GM21423 (cell line): ENCODE measurements around the gene RC3H2.
"Not testable (repeated sequence)": the region's sequence is repeated elsewhere in the genome, so short reads cannot be mapped to it uniquely, and the experiment has no call there.

ENCODE experiments used
- ATAC-seq: cut with Tn5 transposase; IDR thresholded peaks from one replicate; pipeline ENCODE4 v1.9.1; 2021; ENCODE audit warnings: mild to moderate bottlenecking, moderate library complexity; ENCODE audit not compliant: unreplicated experiment

RC3H2 gene

DNA sequence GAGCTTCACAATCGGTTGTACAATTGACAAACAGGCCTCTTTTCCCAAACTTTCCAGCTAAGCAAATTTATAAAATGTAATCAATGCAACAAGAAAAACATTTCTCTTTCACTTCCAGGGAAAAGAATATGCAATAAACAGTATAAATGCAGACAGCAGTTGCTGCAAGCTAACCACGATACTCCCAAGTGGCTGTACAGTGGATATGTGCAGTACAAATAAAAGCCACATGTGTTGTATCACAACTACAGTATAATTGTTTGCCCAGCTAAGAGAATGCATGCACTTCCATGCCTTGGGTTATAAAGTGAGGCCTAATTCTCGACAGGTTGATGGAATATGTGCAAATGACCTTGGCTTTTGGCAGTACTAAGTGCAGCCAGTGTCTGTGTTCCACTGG is 60.0 kb downstream of the RC3H2 start:
- ATAC-seq: no peak

DNA sequence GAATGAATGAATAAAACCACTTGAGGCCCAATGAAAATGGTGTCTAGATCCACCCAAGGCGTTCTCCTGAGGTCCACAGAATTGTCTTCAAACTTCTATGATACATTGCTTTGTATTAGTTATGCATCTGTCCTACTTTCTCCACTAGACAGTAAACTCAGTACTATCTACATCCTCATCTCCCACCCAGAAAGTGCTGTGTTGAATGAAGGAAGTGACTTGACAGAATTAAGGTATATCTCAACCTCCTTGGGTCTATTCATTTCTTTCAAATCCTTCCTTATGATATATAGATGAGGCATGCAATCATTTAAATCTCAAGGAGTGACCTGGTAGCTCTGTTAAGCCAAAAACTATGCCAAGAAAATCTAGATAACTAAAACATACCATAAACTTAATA is 61.0 kb downstream of the RC3H2 start:
- no peak for ATAC-seq

DNA sequence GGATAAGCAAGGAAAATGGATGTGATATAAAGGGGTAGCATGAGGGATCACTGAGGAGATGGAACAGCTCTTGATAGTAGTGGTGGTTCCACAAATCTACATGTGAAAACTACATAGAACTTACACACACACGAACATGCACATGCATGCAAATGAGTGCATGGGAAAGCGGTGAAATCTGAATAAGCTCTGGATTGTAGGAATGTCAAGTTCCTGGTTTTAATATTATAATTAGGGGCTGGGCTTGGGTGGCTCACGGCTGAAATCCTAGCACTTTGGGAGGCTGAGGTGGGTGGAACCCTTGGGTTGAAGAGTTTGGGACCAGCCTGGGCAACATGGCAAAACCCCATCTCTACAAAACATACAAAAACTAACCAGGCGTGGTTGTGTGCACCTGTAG is 63.7 kb downstream of the RC3H2 start:
- no peak for ATAC-seq

DNA sequence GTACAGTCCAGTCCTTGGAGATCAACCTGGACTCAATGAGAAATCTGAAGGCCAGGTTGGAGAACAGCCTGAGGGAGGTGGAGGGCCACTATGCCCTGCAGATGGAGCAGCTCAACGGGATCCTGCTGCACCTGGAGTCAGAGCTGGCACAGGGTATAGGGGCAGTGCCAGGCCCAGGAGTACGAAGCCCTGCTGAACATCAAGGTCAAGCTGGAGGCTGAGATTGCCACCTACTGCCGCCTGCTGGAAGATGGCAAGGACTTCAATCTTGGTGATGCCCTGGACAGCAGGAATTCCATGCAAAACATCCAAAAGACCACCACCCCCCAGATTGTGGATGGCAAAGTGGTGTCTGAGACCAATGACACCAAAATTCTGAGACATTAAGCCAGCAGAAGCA is 66.7 kb downstream of the RC3H2 start:
- not testable (repeated sequence) for ATAC-seq

DNA sequence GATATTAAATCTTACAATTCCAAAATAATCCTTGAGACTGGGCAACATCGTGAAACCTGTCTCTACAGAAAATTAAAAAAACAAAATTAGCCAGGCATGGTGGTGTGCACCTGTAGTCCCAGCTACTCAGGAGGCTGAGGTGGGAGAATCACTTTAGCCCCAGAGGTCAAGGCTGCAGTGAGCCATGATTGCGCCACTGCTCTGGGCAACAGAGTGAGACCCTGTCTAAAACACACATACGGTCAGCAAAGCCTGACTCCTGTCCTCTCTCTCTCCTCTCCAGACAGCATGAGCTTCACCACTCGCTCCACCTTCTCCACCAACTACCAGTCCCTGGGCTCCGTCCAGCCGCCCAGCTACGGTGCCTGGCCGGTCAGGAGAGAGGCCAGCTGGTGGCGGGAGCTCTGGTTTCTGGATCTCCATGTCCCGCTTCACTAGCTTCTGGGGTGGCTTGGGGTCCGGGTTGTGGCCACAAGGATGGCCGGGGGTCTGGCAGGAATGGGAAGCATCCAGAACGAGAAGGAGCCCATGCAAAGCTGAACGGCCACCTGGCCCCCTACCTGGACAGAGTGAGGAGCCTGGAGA is 67.8 kb downstream of the RC3H2 start:
- no peak for ATAC-seq

DNA sequence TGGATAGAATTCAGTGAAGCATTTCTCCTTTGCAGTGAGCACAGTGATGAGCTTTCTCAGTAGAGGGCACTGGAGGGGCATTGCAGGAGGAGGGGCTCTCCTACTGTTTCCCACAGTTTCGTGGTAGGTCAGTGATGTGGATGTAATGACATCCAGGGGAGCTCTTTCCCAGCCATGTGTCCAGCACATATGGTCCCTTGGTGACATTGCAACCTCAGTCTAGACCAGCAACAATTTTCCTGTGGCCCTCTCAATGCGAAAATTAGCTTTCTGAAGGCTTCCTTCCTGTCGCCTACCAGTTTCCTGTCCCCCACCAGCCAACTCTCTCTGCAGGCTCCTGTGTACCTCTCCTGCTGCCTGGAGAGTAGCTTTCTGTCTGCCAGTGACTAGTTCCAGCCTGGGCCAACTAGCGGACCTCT is 69.8 kb downstream of the RC3H2 start:
- no peak for ATAC-seq

DNA sequence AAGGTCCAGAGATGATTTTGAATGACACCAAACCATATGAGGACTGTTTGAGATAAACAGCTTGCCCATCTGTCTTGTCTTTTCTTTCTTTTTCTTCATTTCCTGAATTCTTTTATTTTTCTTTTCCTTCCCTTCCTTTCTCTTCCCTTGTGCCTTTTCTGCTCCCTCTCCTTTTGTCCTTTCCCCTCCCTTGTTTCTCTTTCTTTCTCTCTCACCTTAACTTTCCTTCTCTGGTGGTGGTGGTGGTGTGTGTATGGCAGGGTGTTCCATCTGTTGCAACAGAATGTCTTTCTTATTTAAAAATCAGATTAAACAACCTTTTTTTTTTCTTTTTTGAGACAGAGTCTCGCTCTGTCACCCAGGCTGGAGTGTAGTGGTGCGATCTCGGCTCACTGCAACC is 73.0 kb downstream of the RC3H2 start:
- ATAC-seq: no peak

DNA sequence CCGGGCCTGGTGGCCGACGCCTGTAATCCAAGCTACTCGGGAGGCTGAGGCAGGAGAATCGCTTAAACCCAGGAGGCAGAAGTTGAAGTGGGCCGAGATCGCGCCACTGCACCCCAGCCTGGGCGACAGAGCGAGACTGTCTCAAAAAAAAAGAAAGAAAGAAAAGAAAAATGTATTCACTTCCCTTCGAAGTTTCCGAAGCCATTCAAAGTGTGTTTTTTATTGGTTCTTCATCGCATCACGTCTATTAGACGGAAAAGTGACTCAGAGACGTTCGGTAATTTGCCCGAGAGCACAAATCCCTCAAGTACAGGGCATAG is 76.2 kb downstream of the RC3H2 start:
- ATAC-seq: not testable (repeated sequence)

DNA sequence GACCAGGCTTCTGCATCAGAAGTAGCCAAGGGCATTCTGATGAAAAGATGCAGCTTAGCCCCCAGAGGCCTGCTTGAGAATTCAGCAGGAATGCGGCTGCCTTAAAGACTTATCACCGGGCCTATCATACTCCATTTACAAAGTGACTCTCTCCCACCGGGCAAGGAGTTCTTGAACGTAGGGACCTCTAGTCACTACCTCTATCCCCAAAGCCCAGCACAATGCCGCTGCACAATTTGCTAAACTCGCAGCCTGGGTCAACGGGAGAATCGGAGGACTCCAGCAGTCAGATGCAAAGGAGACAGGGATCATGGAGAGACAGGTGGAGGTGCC is 77.4 kb downstream of the RC3H2 start:
- peak; percentile 6 for ATAC-seq

DNA sequence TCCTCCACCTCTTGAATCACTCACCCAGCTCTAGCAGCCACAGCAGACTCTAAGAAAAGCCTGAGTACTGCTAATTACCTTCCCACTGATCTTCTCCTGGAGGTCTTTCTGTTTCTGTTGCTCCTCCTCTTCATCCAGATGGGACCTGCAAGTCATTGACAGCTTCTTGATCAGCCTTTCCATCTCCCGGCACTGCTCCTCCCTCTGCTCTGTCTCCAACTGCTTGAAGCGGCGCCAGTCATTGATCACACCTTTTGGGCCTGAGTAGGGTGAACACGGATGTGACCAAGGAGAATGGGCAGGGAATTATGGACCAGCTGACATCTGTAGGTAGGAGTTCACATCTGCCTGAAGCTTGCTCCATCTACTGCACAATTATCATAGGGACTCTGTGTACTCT is 82.2 kb downstream of the RC3H2 start:
- ATAC-seq: no peak

DNA sequence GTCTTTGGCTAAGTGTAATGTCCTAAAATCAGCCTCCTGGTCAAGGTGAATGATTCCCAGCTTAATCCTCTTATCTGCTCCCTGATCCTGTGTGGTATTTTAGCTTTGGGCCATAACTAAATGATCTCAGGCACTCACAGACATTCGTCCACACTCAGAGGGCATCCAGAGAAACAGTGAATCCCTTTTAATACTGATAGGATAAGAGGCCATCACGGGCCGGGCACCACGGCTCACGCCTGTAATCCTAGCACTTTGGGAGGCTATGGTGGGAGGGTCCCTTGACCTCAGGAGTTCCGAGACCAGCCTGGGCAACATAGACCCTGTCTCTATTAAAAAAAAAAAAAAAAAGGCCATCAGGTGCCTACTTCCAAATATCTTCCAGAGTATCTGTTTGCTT is 83.1 kb downstream of the RC3H2 start:
- no peak for ATAC-seq

DNA sequence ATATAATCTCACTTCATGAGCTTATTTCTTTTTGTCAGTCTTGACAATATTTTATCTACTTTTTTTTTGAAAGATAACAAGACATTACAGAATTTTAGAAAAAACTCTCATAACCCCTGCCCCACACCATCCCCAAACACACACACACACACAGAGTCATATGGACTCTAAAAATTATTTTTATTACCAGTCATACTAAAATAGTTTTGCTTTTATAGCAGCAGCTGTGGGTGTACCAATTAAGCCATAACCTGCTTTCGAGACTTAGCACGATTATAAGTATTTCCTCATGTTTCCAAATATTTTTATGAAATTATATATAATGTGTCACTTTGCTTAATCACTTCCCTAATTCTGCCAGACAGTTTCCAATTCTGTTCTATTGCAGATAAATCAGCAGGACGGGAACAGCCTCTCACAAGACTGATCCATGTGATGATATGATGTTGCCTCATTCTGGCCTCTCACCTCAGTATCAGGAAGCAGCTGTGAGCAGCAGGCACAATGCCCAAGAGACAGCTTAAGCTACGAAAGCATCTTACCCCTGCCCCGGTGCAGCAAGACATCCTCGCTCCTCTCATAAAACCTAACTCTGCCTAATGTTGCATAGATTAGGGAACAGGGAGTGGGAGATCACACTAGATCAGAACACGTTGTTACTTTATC is 83.7 kb downstream of the RC3H2 start:
- no peak for ATAC-seq

DNA sequence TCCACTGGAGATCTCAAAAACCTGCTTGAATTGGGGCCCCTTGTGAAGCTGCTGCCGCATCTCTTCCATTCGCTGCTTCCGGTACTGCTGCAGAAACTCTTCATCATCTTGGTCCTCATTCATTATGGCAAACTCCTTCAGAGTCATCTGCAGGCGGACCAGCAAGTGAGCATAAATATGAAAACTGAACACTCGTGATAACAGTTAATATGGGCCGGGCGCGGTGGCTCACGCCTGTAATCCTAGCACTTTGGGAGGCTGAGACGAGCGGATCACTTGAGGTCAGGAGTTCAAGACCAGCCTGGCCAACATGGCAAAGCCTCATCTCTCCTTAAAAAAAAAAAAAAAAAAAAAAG is 84.7 kb downstream of the RC3H2 start:
- ATAC-seq: no peak

DNA sequence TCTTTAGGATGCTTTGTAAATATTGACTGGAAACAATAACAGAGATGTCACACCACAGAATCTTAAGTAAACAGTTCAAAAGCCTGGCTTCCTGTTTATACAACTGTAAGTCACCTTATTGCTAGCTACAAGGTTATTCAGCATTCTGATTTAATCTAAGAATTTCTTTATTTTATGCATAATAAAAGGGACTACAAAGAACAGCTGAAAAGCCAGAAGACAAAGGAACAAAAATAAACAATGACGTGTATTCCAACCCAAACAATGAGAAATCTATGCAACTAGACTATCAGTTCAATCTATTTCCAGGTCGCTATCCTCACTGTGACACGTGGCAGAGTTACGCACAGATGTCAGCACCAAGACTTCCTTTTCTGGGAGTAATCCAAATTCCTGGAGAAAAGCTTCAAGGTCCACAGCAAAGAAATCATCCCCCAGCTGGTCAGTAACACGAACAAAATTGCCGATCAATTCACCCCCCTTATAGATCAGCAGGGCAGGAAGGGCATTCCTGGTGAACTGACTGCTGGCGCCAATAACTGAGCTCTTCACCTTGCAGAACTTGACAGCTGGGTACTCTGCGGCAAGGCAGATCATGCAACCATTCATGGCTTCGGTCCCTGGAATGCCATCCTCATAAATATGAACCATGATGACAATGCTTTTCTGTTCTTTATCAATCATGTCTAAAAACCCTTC is 85.2 kb downstream of the RC3H2 start:
- ATAC-seq: no peak

DNA sequence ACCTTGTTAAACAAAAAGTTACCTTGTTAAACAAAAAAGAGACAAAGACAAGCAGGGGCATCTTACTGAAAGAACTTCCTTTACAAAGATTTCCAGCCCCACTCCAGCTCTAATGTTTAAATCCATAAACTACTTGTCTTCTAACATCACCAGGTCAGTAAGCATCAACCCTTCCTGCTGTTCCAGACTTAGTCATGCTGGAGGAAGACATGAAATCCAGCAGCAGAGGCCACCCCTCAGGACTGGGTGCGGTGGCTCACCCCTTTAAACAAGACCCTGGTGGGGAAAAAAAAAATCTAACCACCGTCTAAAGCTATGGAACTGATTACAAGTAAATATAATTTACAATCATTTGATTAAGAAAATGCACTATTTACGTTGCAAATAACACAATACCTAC is 85.8 kb downstream of the RC3H2 start:
- no peak for ATAC-seq

DNA sequence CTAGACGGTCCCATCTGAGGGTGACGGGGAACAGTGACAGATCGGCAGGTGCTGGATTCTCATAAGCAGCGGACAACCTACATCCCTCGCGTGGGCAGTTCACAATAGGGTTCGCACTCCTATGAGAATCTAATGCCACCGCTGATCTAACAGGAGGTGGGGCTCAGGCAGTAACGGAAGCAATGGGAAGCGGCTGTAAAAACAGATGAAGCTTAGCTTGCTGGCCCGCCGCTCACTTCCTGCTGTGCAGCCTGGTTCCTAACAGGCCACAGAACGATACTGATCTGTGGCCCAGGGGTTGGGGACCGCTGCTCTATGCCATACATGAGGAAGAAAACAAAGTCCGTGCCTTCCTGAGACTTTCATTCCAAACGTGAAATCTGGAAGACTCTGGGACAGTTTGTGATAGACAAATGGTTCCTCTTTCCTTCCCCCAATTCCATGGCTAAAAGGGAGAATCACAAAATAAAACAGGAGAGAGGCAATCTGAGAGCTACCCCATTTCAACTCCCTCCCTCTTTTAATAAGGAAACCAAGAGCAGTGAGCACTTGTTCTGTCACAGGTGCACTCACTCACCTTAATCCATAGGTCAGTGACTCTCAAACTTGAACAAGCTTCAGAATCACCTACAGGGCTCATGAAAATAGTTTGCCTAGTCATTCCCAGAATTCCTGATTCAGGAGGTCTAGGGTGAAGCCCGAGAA is 88.8 kb downstream of the RC3H2 start:
- peak; percentile 75 for ATAC-seq

DNA sequence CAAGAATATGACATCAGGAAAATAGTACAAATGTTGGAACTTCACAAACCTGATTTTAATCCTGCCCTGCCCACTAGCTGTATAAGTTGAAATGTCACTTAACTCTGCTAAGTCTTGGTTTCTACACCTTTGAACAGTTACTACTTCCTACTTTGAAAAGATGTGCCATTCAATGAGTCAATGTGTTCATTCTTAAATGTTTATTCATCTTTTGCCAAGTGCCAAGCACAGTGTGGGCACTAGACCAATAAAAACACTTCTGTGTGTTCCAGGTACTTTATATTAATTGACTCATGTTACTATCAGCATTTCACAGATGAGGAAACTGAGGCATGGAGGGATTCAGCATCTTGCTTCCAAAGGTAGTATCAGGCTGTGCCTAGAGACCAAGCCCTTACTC is 89.6 kb downstream of the RC3H2 start:
- ATAC-seq: no peak

DNA sequence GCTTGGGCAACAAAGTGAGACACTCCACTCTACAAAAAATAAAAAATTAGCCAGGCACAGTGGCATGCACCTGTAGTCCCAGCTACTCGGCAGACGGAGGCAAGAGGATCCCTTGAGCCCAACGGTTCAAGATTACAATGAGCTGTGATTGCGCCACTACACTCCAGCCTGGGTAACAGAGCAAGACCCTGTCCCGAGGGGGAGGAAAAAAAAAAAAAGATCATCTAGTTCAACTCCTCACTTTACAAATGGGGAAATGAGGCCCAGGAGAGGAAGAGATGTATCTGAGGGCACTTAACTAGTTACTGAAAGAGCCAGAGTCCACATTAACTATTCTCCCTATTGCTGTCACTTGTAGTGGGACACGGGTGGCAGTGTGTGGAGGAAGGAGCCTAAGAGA is 90.6 kb downstream of the RC3H2 start:
- ATAC-seq: no peak

DNA sequence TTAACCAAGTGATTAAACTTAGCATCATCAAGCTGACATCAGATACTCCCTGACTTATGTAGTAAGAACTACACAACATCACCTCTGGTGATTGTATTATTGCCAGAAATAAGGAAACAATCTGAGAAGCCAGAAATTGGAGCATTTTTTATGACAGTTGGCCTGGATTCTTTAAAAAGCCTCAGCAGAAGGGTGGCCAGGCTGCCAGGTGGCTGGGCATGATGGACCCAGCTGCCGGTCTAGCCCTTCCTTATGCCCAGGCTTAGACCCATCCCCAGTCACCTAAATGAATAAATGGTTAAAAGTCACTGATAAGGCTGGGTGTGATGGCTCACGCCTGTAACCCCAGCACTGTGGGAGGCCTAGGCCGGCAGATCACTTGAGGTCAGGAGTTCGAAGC is 92.4 kb downstream of the RC3H2 start:
- ATAC-seq: no peak

DNA sequence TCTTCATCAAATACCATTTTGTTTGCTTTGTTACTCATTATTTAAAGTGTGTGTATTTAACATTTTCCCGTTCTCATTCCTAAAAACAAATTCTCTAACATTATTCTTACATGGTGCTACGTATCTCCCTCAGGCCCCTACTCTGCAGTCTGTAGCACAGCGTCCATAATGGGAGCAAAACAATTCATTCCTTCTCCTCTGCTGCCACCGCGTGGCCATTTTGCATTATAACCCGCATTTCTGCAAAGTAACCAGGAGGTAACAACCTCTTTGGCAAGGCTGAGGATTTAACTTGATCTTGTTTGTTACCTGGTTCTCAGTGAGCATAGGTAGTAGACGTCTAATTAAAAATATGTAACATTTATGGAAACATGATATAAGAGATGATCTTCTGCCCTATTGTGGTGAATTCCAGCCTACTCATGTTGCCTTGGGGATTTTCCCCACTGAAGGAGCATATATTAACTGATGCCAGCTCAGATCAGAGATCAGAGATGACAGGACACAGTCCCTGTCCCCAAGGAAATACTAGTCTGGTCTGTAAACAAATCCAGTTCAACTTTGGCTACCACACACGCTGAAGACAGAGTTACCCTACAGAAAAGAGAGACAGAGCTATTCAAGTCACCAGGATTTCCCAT is 94.7 kb downstream of the RC3H2 start:
- ATAC-seq: peak; percentile 81

DNA sequence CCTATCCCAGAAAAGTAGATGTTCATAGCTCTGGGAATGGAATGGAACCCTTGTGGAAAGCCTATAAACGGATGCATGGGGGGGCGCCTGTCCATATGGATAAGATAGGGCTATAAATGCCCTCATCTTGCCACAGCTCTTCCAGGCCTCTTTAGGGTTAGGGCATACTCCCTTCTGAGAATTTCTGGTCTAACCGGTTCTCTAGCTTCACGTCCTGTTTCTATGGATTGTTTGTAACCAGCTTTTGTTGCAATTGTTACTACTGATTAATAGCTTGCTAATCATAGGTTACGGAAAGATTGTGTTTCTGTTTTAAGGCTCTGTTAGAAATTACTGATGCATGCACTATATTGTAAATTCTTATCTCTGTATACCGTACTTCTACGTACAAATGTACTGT is 95.9 kb downstream of the RC3H2 start:
- not testable (repeated sequence) for ATAC-seq

DNA sequence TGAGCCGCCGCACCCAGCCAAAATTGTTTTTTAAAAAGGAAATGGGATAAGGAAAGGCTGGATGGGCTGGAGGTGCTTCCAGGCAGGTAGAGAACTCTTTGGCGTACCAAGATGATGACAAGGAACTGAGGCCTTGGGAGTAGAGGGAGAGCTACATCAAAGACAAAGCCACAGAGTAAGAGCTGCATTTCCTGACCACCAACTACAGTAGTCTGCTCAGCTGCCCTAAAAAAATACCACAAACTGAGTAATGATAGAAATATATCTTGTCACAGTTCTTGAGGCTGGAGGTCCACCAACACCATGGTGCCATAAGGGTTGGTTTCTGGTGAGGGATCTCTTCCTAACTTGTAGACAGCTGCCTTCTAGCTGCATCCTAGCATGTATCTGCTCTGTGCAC is 97.0 kb downstream of the RC3H2 start:
- ATAC-seq: no peak
